H9 (cell line): ENCODE data around the gene GLT8D1. TPM values are rescaled to one million over a fixed set of nuclear protein-coding genes. Genes with fewer than 3 reads are reported as not detected.

ENCODE experiments used
- DNase-seq: peaks from one replicate; pipeline ENCODE4 v3.0.0-alpha.2; 2017
- H2AFZ ChIP-seq: one replicate; pipeline ENCODE4 v1.6.1; 2013; ENCODE audit warnings: mild to moderate bottlenecking, low read length, control low read depth, moderate library complexity
- H2AK5ac ChIP-seq: 2 replicates; pipeline ENCODE4 v1.6.1; 2013; ENCODE audit warnings: low read length, control low read depth, mixed read lengths; ENCODE audit not compliant: insufficient read length
- H2BK120ac ChIP-seq: one replicate; pipeline ENCODE4 v1.6.1; 2013; ENCODE audit warnings: low read depth, mild to moderate bottlenecking, low read length, control low read depth, inconsistent platforms; ENCODE audit not compliant: poor library complexity, severe bottlenecking
- H2BK12ac ChIP-seq: 2 replicates; pipeline ENCODE4 v1.6.1; 2013; ENCODE audit warnings: low read length, control low read depth, mixed read lengths, low read depth; ENCODE audit not compliant: insufficient read length
- H2BK15ac ChIP-seq: 2 replicates; pipeline ENCODE4 v1.6.1; 2013; ENCODE audit warnings: low read depth, low read length, control low read depth
- H2BK20ac ChIP-seq: one replicate; pipeline ENCODE4 v1.6.1; 2013; ENCODE audit warnings: low read depth, mild to moderate bottlenecking, low read length, control low read depth, inconsistent platforms; ENCODE audit not compliant: poor library complexity, severe bottlenecking
- H2BK5ac ChIP-seq: 2 replicates; pipeline ENCODE4 v1.6.1; 2013; ENCODE audit warnings: low read length, control low read depth, mixed read lengths; ENCODE audit not compliant: insufficient read length
- H3K14ac ChIP-seq: 2 replicates; pipeline ENCODE4 v1.6.1; 2013; ENCODE audit warnings: low read length, control low read depth; ENCODE audit not compliant: insufficient read depth
- H3K18ac ChIP-seq: 2 replicates; pipeline ENCODE4 v1.6.1; 2013; ENCODE audit warnings: low read depth, mild to moderate bottlenecking, mixed read lengths, low read length, control low read depth; ENCODE audit not compliant: insufficient read length
- H3K23ac ChIP-seq: 2 replicates; pipeline ENCODE4 v1.6.1; 2013; ENCODE audit warnings: low read length, control low read depth, mixed read lengths, low read depth; ENCODE audit not compliant: insufficient read length
- H3K23me2 ChIP-seq: 2 replicates; pipeline ENCODE4 v1.6.1; 2013; ENCODE audit warnings: low read depth, mild to moderate bottlenecking, mixed read lengths, low read length, control low read depth; ENCODE audit not compliant: insufficient read length, poor library complexity, severe bottlenecking
- H3K27ac ChIP-seq: 2 replicates; pipeline ENCODE4 v1.5.1; 2013; ENCODE audit warnings: low read length, control low read depth, mixed read lengths, low read depth; ENCODE audit not compliant: insufficient read length
- H3K27me3 ChIP-seq: 2 replicates; pipeline ENCODE4 v1.6.1; 2013; ENCODE audit warnings: low read length, control low read depth, inconsistent platforms; ENCODE audit not compliant: insufficient read depth
- H3K4ac ChIP-seq: 2 replicates; pipeline ENCODE4 v1.6.1; 2013; ENCODE audit warnings: low read depth, mild to moderate bottlenecking, control low read depth, inconsistent platforms, low read length, moderate library complexity
- H3K4me1 ChIP-seq: 2 replicates; pipeline ENCODE4 v1.6.1; 2013; ENCODE audit warnings: low read length, control low read depth, inconsistent platforms; ENCODE audit not compliant: insufficient read depth
- H3K4me2 ChIP-seq: 2 replicates; pipeline ENCODE4 v1.6.1; 2013; ENCODE audit warnings: low read length, control low read depth, mixed read lengths; ENCODE audit not compliant: insufficient read length, insufficient read depth
- H3K56ac ChIP-seq: 2 replicates; pipeline ENCODE4 v1.6.1; 2013; ENCODE audit warnings: low read depth, mild to moderate bottlenecking, mixed read lengths, low read length, control low read depth; ENCODE audit not compliant: insufficient read length
- H3K79me1 ChIP-seq: 2 replicates; pipeline ENCODE4 v1.6.1; 2013; ENCODE audit warnings: low read depth, mild to moderate bottlenecking, moderate library complexity, low read length, control low read depth, inconsistent platforms; ENCODE audit not compliant: insufficient read depth, poor library complexity, severe bottlenecking
- H3K79me2 ChIP-seq: 2 replicates; pipeline ENCODE4 v1.6.1; 2013; ENCODE audit warnings: low read length, control low read depth, inconsistent platforms; ENCODE audit not compliant: insufficient read depth
- H3K9ac ChIP-seq: 2 replicates; pipeline ENCODE4 v1.6.1; 2013; ENCODE audit warnings: low read length, control low read depth, mixed read lengths; ENCODE audit not compliant: insufficient read length; ENCODE audit errors: extremely low read depth
- H3K9me3 ChIP-seq: one replicate; pipeline ENCODE4 v1.6.1; 2013; ENCODE audit warnings: low read depth, low read length, inconsistent platforms; ENCODE audit not compliant: control insufficient read depth
- H3T11ph ChIP-seq: one replicate; pipeline ENCODE4 v1.6.1; 2013; ENCODE audit warnings: mild to moderate bottlenecking, low read length, control low read depth, inconsistent platforms
- H4K20me1 ChIP-seq: one replicate; pipeline ENCODE4 v1.6.1; 2013; ENCODE audit not compliant: control insufficient read depth, insufficient read length, insufficient read depth
- H4K5ac ChIP-seq: 2 replicates; pipeline ENCODE4 v1.6.1; 2013; ENCODE audit warnings: low read depth, mild to moderate bottlenecking, mixed read lengths, low read length, control low read depth; ENCODE audit not compliant: insufficient read length
- H4K8ac ChIP-seq: replicated peaks from 2 replicates; pipeline ENCODE4 v1.6.1; 2013; ENCODE audit warnings: low read length, control low read depth, mixed read lengths, low read depth; ENCODE audit not compliant: insufficient read length
- H4K91ac ChIP-seq: 2 replicates; pipeline ENCODE4 v1.6.1; 2013; ENCODE audit warnings: low read depth, mild to moderate bottlenecking, moderate library complexity, mixed read lengths, low read length, control low read depth; ENCODE audit not compliant: insufficient read length
- H3K27ac Mint-ChIP-seq, 3 experiments: 2 replicates in 2 of 3; 3 replicates in 1 of 3; pipeline ENCODE4 v1.8.0; 2020 to 2021; ENCODE audit warnings: mixed read lengths in 3 of 3, mild to moderate bottlenecking in 1 of 3, moderate library complexity in 1 of 3
- H3K27me3 Mint-ChIP-seq: 2 replicates; pipeline ENCODE4 v1.8.0; 2021; ENCODE audit warnings: low read depth, mild to moderate bottlenecking, moderate library complexity, mixed read lengths
- H3K36me3 Mint-ChIP-seq, 3 experiments: 2 replicates in 2 of 3; 3 replicates in 1 of 3; pipeline ENCODE4 v1.8.0; 2020 to 2021; ENCODE audit warnings: low read depth in 3 of 3, mixed read lengths in 3 of 3; ENCODE audit not compliant: insufficient read depth in 1 of 3
- H3K4me1 Mint-ChIP-seq, 2 experiments: 2 replicates each; pipeline ENCODE4 v1.8.0; 2020; ENCODE audit warnings: mixed read lengths in 2 of 2
- H3K4me3 Mint-ChIP-seq, 2 experiments: 2 replicates in 1 of 2; 3 replicates in 1 of 2; pipeline ENCODE4 v1.8.0; 2020 to 2021; ENCODE audit warnings: mild to moderate bottlenecking in 2 of 2, mixed read lengths in 2 of 2, moderate library complexity in 1 of 2
- H3K9me3 Mint-ChIP-seq, 2 experiments: 2 replicates in 1 of 2; 3 replicates in 1 of 2; pipeline ENCODE4 v1.8.0; 2020; ENCODE audit warnings: mild to moderate bottlenecking in 2 of 2, mixed read lengths in 2 of 2, moderate library complexity in 1 of 2
- WGBS: extraction: QIAGEN DNeasy Blood & Tissue Kit; methylation state at CpG from one replicate; pipeline ENCODE4 v1.1.7; 2013; ENCODE audit warnings: missing lambda C conversion rate, low lambda C conversion rate, mixed read lengths; ENCODE audit not compliant: insufficient read length; ENCODE audit errors: extremely low coverage; 5-methylcytosine and 5-hydroxymethylcytosine counted together
- total RNA-seq: library from RNA; stranded (reverse); gene quantifications from 2 replicates; pipeline ENCODE4 v1.2.1, GENCODE V29; 2021
- TF ChIP-seq, protein P1 (sequence below): fragments of 200-600 bp; sonication (generic); conservative IDR thresholded peaks from 3 replicates; pipeline ENCODE4 v1.8.0; 2021; ENCODE audit warnings: antibody characterized with exemption, mild to moderate bottlenecking

GLT8D1 gene
- total RNA-seq, 1 experiment from 2014 or later: 39.3 TPM

DNA sequence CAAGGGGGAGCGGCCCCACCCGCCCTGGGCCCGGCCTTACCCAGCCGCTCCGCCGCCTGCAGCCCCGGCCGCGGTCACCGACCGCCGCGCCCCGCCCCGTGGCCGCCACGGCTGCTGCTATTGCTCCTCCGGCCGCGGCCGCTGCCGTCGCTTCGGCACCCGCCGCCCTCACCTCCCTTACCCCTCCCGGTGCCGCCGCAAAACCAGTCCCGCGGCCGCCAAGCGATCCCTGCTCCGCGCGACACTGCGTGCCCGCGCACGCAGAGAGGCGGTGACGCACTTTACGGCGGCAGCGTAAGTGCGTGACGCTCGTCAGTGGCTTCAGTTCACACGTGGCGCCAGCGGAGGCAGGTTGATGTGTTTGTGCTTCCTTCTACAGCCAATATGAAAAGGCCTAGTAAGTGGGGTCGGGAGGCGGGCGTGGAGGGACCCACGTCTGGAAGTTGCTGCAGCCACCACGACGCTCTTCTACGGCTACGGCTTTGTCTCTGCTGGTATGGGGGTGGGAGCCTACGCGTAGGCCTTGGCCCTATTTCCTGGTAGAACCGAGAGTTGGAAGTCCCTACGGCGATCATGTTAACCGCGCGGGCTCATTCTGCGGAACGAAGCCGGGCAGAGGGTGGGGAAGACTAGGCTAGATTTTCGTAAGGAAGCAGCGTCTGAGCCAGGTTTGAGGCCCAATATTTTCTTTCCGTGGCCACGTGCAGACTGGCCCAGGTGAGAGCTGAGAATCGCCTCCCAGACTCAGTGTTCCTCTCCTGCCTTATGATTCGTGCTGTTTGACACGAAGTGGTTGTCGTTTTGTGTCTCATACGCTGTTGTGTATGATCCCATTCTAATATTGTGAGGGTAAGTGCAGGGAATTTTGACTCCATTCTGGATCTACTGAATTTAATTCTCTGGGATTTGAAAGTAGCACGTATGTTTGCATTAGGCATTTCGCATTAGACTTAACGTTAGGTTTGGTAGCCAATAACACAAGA, 19.6 kb downstream of the GLT8D1 start, which contains the start of the genes GNL3 and PBRM1:
Gene GNL3 (plus strand): TSS at position 324 of the 983 bp plus-strand sequence. CDS start 61 bp downstream, at position 385.
Gene PBRM1 (minus strand): TSS at position 205 of the 983 bp plus-strand sequence.
- no peaks in the 10 kb centered on the region for H3K27me3 ChIP-seq
- peak within 1 kb of the TSS; percentile 89 for H3K4me2 ChIP-seq
- no peak within 1 kb of the TSS for H2AFZ ChIP-seq
- H3K4me1 ChIP-seq: no peaks in the 10 kb centered on the region
- no peak within 1 kb of the TSS for H3K56ac ChIP-seq
- H2AK5ac ChIP-seq: no peak within 1 kb of the TSS
- Mint-ChIP-seq H3K4me3 (peak within 1 kb of the TSS; percentile 99 to 100), H3K9me3 (no peaks in the 10 kb centered on the region), H3K27me3 (peaks cover 3% of the 10 kb centered on the region; the same call in 1 of the 2 replicates), H3K36me3 (peaks cover 51 to 58% (median 57%) of the 10 kb centered on the region in 3 experiments), H3K27ac (peak within 1 kb of the TSS; percentile 98 to 99 (median 98)), H3K4me1 (peaks cover 26 to 27% of the 10 kb centered on the region in 2 experiments)
- peak within 1 kb of the TSS; percentile 6 for H3K23ac ChIP-seq
- TF ChIP-seq, protein P1, sequence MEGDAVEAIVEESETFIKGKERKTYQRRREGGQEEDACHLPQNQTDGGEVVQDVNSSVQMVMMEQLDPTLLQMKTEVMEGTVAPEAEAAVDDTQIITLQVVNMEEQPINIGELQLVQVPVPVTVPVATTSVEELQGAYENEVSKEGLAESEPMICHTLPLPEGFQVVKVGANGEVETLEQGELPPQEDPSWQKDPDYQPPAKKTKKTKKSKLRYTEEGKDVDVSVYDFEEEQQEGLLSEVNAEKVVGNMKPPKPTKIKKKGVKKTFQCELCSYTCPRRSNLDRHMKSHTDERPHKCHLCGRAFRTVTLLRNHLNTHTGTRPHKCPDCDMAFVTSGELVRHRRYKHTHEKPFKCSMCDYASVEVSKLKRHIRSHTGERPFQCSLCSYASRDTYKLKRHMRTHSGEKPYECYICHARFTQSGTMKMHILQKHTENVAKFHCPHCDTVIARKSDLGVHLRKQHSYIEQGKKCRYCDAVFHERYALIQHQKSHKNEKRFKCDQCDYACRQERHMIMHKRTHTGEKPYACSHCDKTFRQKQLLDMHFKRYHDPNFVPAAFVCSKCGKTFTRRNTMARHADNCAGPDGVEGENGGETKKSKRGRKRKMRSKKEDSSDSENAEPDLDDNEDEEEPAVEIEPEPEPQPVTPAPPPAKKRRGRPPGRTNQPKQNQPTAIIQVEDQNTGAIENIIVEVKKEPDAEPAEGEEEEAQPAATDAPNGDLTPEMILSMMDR: no peak
- DNase-seq: peak; percentile 92
- H2BK15ac ChIP-seq: no peak within 1 kb of the TSS
- no peak within 1 kb of the TSS for H2BK120ac ChIP-seq
- H3T11ph ChIP-seq: no peak within 1 kb of the TSS
- no peak within 1 kb of the TSS for H2BK20ac ChIP-seq
- no CpG with 5 or more reads among the region's 82 CpGs for WGBS
- H3K14ac ChIP-seq: peak within 1 kb of the TSS; percentile 96; the same call in 1 of the 2 replicates
- no peak within 1 kb of the TSS for H2BK12ac ChIP-seq
- H3K9me3 ChIP-seq: no peaks in the 10 kb centered on the region
- H3K79me1 ChIP-seq: peaks cover 16% of the 10 kb centered on the region
- no peak within 1 kb of the TSS; the same call in 1 of the 2 replicates for H3K4ac ChIP-seq
- peaks cover 3% of the 10 kb centered on the region for H3K23me2 ChIP-seq
- no peaks in the 10 kb centered on the region for H4K20me1 ChIP-seq
- H4K8ac ChIP-seq: no peak within 1 kb of the TSS
- H3K18ac ChIP-seq: peak within 1 kb of the TSS; percentile 63
- H3K9ac ChIP-seq: peak within 1 kb of the TSS; percentile 98
- no peak within 1 kb of the TSS for H2BK5ac ChIP-seq
- H4K91ac ChIP-seq: no peak within 1 kb of the TSS
- H3K79me2 ChIP-seq: peaks cover 12% of the 10 kb centered on the region; the same call in 1 of the 2 replicates
- peak within 1 kb of the TSS; percentile 29 for H3K27ac ChIP-seq
- peak within 1 kb of the TSS; percentile 77 for H4K5ac ChIP-seq
